ENCODE measurements around the gene NCR3LG1.
A peak's percentile ranks its signal among the peaks of the same experiment; 100 is the strongest.

Gene NCR3LG1

GRCh38 chr11:17394743-17395390 is 43.3 kb downstream of the NCR3LG1 start:
- DNase-seq: no peak

GRCh38 chr11:17395554-17395961 is 44.0 kb downstream of the NCR3LG1 start:
- no peak for DNase-seq

GRCh38 chr11:17395978-17396377 is 44.4 kb downstream of the NCR3LG1 start:
- no peak for DNase-seq

DNA sequence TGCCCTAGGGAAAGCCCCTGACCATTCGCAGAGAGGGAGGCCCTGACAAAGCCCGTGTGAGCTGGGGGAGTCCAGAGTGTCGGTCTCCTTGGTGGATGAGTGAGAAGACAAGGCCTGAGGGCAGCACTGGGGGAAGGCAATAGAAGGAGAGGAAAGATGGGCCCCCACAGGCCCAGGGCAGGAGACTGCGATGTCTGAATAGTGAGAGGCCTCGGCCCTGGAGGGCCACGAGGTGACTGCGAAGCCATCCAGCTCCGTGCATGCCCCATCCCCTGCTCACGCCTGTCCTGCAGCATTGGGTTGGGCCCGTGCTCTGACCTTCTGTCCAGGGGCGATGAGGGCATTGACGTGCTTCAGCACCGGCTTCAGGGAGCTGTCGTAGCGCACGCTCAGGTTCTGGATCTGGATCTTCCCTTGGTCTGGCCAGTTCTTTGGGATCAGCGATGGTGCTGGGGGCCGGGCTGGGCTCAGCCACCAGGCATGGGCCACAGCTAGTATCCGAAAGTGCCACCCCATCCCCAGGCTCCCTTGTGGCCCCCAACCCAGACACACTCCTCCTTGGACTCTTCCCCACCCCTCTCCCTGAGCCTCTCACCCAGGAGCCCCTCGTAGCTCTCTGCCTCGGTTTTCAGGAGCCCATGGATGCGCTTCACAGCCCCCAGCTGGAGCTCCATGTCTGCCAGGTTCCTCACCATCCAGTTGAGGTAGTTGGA is 45.2 kb downstream of the NCR3LG1 start:
- no peak for DNase-seq

GRCh38 chr11:17397311-17398002 is 45.9 kb downstream of the NCR3LG1 start:
- no peak for DNase-seq

GRCh38 chr11:17399236-17399635 is 47.6 kb downstream of the NCR3LG1 start:
- no peak for DNase-seq

DNA sequence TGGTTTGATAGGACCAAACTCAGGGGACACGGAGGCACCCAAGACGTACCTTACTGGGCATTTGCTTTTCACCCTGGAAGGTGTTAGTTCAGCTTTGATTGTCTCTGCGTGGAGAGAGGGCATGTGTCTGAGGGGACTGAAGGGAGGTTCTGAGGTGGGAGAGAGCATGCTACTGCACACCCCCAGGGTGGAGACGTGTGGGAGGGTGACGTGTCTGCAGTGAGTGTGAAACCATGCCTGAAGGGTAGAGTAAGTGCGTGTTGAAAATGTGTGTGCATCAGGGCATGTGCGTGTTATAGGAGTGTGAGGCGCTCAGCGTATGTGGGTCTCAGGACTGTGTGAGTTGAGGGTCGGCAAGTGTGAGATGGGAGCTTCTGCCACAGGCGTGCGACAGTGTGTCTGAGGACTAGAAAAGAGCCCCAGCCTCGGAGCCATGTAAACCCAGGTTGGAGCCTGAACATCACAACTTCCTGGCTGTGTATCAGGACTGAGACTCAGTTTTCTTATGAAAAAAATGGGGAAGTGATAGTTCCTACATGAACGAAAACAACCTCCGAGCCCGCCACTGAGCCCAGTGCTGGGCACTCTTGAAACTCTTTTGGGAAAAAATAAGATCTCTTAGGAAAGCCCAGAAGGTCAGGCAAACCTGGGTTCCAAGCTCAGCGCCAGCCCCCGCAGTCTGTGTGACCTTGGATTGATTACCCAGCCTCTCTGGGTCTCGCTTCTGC is 48.6 kb downstream of the NCR3LG1 start:
- no peak for DNase-seq

DNA sequence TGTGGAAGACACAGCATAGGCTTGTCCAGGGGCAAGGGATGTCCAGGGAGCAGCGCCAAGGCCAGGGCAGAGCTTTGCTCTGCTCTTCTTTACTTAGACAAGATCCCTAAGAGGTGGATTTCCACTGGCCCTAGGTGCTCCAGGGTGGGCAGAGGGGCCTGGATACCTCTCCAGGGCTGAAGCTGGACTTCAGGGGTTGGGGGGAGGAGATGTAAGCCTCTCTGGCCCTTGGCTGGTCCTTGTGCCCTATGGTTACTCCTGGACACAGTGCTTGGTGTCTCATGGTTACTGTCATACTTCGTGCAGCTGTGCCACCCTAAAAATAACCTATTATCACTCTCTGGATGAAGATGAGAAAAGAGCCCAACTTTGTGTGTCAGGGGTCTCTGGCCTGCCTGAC is 49.7 kb downstream of the NCR3LG1 start:
- no peak for DNase-seq

DNA sequence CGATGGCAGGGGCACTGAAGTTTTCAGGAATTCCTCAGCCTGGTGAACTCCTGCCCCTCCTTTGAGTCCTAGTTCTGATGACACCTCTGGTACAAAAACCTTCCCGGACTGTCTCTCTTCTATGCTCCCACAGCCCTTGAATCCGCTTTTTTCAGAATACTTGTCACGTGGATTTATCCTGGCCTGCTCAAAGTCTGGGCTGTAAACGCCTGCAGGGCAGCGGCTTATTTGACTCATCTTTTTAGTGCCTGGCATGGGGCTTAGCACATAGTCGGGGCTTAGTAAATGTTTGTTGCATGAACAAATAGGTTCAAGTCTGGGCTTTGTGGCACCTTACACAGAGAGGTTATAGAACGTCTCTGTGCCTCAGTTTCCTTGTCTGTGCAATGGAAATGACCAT is 50.2 kb downstream of the NCR3LG1 start:
- peak; percentile 71 for DNase-seq

DNA sequence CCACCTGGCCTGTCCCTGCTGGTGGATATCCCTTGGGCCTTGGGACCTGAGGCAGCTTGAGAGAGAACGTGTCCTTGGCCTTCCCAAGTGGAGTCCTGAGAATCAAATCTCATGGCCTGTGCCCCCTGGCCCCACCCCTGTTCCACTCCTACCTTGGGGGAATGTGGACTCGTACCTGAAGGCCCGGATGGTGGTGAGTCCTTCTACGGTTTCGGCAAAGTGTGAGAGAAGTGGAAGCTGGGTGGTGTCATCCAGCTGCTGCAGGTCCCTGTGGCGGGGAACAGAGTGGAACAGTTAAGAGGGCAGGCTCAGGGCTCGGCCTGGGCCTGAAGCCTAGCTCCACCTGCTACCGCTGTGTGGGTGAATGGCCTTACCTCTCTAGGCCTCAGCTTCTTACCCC is 50.9 kb downstream of the NCR3LG1 start:
- DNase-seq: no peak

- no peak for DNase-seq
These were observed 52.6 kb downstream of the NCR3LG1 start for GRCh38 chr11:17403980-17404759.

GRCh38 chr11:17405232-17406005 is 53.8 kb downstream of the NCR3LG1 start:
- DNase-seq: no peak

DNA sequence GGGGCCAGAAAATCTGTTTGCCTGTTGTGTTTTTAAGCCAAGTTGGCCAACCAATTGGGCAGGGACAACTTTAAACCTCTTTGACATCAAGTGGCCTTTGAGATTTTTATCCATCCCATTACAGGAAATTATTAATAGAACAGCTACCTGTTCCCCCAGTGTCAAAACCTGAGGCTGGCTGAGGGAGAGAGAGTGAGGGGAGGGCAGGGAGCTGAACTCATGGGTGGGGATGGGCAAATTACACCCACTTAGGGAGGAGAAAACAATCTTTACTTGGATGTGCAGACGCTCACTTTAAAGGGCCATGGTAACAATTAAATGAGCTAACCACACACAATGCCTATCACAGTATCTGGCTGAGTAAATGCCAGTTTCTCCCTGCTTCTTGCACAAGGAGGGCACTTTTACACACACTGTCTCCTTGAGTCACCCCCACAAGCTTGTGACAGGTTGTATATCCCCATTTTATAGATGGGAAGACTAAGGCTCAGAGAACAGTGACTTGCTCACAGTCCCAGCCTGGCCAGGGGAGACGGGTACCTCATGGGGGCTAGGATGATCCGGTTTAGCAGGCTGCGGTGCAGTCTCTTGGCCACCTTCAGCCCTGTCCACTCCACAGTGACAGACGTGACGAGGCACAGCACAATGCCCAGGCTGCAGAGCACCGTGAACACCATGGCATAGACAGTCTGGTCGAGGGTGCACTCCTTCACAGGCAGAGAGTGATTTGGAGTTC is 54.6 kb downstream of the NCR3LG1 start:
- no peak for DNase-seq

DNA sequence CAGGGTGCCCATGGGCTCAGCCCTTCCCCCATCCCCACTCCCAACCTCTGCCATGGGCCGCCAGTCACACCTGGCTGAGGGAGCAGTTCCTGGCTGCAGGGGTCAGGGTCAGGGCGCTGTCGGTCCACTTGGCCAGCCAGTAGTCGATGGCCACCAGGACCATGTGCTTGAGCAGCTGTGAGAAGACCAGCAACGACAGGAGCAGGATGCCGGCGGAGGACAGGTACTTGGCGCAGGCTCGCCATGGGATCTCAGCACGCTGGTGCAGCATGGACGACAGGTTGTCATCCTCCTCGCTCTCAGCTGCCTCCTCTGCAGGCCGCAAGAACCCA is 55.2 kb downstream of the NCR3LG1 start:
- no peak for DNase-seq

GRCh38 chr11:17407575-17407974 is 56.0 kb downstream of the NCR3LG1 start:
- no peak for DNase-seq

- DNase-seq: no peak
These were observed 56.4 kb downstream of the NCR3LG1 start for GRCh38 chr11:17408026-17408425.

GRCh38 chr11:17408641-17409040 is 57.0 kb downstream of the NCR3LG1 start:
- DNase-seq: no peak

DNA sequence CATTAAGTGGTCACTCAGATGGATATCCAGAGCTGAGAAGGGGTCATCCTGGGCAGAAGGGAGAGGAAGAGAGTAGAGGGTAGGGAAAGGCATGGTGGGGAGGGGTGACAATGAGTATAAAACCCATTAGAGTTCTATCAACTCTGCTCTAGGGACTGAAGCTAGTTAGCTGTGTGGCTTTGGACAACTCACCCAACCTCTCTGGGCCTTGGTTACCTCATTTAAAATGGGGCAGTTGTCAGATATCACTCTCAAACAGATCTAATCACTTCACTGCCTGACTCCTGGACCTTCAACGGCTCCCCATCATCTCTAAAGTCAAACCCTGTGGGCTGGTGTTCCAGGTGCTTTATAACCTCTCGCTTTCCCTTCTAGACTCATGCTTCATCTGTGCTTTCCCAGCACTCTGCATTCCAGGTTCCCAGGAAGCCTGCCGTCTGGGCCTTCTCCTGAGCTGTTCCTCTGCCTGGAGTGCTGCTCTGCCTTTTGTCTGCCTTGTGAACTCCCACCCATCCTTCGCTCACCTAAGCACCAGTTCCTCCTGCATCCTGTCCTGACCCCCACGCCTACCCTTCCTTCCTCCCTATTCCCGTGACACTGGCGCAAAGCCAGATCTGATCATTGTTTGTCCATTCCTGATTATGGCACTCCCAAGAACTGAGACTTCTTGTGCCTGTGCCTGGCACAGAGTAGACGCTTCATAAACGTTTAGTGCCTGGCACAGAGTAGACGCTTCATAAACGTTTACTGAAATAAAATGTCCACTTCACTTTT is 59.2 kb downstream of the NCR3LG1 start:
- DNase-seq: no peak

- no peak for DNase-seq
These were observed 59.8 kb downstream of the NCR3LG1 start for GRCh38 chr11:17411418-17411817.

DNA sequence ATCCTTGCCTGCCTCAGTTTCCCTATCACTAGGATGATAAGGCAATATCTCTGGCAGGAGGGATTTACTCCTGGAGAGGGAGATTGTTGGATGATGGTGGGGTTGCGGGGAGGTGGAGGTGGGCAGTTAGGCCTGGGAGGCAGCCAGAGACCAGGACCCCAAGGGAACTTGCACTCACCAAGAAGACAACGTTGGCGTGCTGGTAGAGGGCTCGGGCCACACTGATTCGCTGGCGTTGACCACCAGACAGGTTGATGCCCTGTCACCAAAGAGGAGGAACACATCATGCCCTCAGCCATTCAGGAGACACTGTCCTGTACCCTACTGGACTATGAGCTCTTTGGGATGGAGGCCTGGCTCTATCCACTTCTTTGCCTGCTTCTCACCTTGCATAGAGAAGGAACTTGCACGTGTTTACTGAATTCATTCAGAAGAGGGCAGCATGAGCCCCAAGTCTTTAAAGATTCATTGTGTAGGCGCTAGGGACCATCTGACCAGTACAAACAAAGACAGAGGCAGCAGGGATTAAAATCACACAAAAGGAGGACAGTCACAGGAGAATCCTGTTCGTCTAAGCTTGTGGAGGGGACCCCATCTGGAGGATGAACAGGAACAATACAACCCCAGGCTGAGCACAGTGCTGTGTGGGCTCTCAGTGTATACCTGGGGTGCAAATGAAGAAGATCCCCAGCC is 61.0 kb downstream of the NCR3LG1 start:
- no peak for DNase-seq
